HG03354 (cell line): ENCODE data around the gene NGEF.

Experiments
- ATAC-seq: cut with Tn5 transposase; IDR thresholded peaks from one replicate; pipeline ENCODE4 v1.9.1; 2021; ENCODE audit warnings: mild to moderate bottlenecking; ENCODE audit not compliant: unreplicated experiment, poor library complexity, severe bottlenecking

NGEF gene

DNA sequence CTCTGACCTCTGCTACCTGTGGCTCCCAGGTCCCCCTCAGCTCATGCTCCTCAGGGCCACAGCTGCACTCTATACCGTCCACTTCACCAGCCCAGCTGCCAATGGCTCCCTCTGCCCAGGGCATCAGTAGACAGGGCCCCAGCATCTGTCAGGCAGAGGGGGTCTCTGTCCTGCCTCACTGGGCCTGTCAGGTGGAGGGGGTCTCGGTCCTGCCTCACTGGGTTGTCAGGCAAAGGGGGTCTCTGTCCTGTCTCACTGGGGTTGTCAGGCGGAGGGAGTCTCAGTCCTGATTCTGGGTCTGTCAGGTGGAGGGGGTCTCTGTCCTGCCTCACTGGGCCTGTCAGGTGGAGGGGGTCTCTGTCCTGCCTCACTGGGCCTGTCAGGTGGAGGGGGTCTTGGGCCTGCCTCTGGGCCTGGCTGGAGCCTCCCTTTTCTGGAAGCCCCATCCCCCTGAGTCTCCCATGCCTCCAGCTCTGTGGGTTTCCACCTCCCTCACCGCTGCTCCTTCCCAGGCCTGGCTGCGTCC, 123.1 kb downstream of the NGEF start:
- no peak for ATAC-seq

GRCh38 chr2:232888839-232889529, 124.1 kb downstream of the NGEF start:
- ATAC-seq: no peak

- ATAC-seq: no peak
Observed at GRCh38 chr2:232888099-232888836, 124.8 kb downstream of the NGEF start.

DNA sequence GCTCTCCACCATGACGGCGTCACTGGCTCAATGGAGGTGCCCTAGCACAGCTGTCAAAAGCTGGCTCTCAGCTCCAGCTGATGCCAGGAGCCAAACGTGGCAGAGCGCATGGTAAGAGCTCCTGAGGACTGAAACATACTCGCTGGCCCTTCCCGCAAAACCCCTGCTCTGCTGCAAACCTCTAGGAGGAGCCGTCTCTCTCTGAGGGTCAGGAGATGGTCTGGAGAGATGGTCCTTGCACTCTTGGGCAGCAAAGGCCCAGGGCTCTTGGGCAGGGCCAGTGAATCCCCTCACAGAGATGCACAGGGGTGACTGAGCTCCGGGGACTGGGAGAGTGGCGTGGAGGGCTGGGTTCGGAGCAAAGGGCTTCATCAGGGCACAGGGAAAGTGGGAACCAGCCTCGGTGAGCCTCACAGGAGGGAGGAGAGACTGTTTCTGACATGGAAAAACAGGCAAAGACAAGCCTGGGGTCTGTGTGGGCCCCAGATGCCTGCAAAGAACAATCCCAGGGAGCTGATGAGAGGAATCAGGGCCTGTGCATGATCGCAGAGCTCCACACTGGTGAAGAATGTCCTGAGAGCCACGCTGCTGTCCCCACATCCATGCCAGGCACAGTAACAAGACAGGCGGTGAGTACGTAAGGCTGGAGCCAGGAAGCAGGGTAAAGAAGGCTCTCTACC, 125.7 kb downstream of the NGEF start:
- no peak for ATAC-seq

GRCh38 chr2:232886632-232887031, 126.4 kb downstream of the NGEF start:
- ATAC-seq: no peak

GRCh38 chr2:232886176-232886575, 126.9 kb downstream of the NGEF start:
- ATAC-seq: no peak

- no peak for ATAC-seq
Observed at GRCh38 chr2:232885264-232885961, 127.6 kb downstream of the NGEF start.

- ATAC-seq: no peak
Observed at GRCh38 chr2:232884549-232885263, 128.3 kb downstream of the NGEF start.

DNA sequence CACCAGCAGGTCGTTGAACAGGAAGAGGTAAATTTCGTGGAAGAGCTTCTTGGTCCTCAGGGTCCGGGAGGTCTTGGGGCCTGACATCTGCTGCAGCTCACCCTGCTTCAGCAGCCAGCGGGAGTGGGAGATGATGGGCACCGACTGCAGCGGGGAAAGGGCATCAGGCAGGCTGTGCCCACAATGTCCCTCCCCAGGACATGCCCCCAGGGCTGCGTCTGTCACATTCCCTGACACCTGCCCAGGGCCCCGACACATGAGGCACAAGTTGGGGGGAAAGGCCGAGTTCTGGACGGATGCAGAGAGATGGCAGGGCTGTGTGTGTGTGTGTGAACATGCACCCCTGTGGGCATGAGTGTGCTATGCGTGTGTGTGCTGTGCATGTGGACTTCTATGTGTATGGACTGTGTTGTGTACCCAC, 129.0 kb downstream of the NGEF start:
- no peak for ATAC-seq

GRCh38 chr2:232883116-232883721, 129.8 kb downstream of the NGEF start:
- ATAC-seq: no peak

DNA sequence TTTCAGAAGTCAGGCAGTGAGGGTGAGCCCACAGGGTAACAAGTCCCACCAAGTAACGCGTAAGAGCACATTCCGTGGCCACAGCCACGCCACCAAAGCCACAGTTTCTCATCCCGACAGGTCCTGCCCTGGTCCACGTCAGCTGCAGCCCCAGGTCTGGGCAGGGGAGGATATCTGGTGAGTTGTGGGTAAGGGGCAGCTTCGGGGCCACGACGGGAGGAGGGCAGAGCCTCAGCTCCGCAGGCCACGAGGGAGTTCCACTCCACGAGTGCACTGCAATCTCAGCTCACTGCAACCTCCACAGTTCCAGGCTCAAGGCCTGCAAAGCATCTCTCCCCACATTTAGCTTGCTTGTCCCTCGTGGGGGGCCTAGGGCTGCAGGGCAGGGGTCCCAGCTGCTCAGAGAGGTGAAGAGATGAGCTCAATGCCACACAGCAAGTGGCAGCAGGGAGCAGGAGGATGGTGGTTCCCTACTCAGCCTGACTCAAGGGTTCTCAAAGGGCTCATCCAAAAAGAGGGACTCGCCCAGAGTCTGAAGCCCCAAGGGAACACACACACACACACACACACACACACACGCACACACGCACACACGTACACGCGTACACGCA, 130.4 kb downstream of the NGEF start:
- no peak for ATAC-seq

- no peak for ATAC-seq
Observed at GRCh38 chr2:232882085-232882484, 131.0 kb downstream of the NGEF start.

DNA sequence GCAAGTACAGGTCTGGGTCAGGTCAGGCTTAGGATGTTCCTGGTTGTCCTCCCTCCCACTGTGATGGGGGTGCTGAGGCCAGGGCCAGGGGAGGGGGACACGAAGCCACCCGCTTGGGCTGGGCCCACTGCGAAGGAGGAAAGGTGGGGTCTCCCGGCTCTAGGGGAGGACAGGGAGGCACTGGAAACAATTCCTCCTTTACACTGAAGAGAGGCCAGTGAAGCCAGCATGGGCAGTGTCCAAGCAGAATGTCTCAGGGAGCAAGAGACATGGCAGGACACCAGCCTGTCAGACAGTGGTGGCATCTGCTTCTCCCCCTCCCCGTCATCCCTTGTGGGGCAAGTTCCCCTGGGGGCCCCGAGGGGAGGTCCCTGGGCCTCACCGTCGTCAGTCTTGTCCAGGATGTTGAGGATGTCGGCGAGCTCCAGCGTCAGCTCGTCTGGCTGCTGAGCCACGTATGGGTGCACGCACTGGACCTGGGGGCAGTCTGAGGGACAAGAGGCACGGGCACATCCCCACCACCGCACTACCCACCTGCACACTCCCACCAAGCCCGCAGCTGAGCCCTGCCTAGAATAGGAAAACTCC, 132.2 kb downstream of the NGEF start:
- ATAC-seq: no peak

DNA sequence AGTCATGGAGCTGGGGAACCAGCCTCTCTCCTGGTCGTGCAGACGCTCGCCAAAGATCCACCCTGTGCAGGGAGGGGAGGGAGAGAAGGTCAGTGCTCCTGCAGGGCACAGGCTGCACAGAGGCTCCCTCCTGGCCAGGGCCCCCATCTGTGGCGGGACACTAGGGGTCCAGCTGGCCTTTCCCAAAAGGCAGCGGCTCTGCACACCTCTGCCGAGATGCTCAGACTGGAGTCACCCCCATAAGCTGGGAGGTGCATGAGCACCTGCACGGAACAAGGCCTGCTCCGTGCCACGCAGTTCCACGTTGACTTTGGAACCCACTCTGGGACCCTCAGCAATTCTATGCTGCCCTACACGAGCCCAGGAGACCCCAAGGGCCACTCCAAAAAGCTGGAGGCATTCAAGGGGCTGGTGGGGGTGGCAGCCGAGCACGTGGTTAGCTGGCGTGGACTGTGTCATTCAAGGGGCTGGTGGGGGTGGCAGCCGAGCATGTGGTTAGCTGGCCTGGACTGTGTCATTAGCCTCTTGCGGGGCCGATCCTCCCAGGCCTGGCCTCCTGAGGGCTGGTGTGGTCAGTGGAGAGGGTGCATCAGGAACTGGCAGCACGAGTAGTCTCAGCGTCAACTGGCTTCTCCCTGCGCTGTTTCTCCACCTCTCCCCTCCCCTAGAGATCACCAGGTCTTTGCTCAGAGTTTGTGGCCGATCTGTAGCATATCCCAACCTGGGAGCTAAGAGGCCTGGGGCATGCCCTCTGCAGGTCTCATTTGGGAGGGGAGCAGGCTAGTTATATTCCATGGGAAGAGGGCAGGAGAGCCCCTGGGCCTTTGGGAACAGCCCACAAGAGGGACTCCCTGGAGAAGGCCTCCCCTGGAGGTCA, 133.2 kb downstream of the NGEF start:
- no peak for ATAC-seq

DNA sequence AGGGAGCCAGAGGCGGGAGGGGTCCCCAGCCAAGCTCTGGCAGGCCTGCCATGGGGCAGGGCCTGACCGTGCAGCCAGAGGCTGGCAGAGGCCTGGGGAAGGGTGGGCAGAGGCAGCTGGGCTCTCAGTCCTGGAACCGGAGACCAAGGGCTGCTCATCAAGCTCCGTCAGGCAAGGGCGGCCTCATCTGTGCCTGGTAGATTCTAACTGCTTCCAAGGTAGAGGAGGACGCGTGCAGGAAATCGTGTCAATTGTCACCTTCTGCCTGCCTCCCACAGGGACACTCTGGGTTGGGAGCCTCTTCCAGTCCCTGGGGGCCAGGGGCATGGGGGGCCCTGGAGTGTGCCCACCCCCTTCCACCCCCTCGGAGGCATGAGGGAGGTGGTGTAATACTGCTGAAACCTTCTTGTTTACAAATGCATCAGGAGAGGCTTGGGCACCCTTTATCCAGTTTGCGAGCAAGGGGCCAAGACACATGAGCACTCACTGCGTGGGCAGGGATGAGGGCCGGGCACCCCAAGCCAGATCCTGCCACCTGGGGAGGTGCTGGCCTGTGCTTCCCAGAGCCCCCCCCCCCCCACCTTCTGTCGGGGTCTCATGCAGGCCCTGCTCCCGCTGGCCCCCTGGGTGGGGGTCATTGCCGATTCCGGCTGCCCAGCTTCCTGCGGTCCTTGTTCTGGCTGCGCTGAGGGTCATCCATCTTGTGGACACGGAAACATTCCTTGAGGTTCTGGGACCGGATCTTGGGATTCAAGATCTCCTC, 134.0 kb downstream of the NGEF start:
- no peak for ATAC-seq

DNA sequence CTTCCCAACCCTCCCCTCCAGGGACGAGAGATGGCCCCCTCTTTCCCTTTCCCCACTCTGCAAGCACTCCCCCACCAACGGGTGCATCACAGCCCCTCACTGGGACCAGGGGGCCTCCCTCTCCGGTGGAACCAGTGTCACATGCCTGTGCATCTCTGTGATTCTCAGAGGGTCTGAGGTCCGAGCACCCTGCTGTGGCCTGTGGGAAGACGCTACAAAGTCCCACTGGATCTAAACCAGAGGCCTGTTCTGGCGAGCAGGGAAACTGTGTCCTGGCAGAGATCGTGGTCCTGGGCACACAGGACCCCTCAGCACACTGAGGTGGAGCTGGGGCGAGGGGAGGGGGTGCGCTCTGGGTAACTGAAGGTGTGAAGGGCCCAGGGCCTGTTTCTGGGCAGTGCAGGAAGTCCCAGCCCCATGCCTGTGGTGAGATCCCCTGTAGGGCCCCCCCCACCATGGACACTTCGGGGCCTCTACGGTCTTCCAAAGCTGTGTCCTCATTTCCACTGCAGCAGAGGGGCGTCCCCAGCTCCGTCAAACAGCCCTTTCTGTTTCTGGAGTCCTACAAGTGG, 135.0 kb downstream of the NGEF start:
- no peak for ATAC-seq
